ENCODE data around the gene MAML2.
A peak's percentile ranks its signal among the peaks of the same experiment; 100 is the strongest.

Gene MAML2

GRCh38 chr11:96095884-96096303 is 247.1 kb downstream of the MAML2 start:
- DNase-seq: no peak

GRCh38 chr11:96094156-96094555 is 248.8 kb downstream of the MAML2 start:
- DNase-seq: no peak

GRCh38 chr11:96092511-96092910 is 250.5 kb downstream of the MAML2 start:
- no peak for DNase-seq

GRCh38 chr11:96091476-96091875 is 251.5 kb downstream of the MAML2 start:
- no peak for DNase-seq

GRCh38 chr11:96090711-96091110 is 252.3 kb downstream of the MAML2 start:
- peak; percentile 76 for DNase-seq

GRCh38 chr11:96088914-96089313 is 254.1 kb downstream of the MAML2 start:
- no peak for DNase-seq

GRCh38 chr11:96086111-96086510 is 256.9 kb downstream of the MAML2 start:
- no peak for DNase-seq

GRCh38 chr11:96085319-96085930 is 257.6 kb downstream of the MAML2 start:
- DNase-seq: no peak

- no peak for DNase-seq
Measured at GRCh38 chr11:96084610-96085318, 258.2 kb downstream of the MAML2 start.

GRCh38 chr11:96082936-96083335 is 260.1 kb downstream of the MAML2 start:
- DNase-seq: no peak

GRCh38 chr11:96082002-96082899 is 260.7 kb downstream of the MAML2 start:
- DNase-seq: no peak

- no peak for DNase-seq
Measured at GRCh38 chr11:96081561-96081960, 261.4 kb downstream of the MAML2 start.

GRCh38 chr11:96079691-96080090 is 263.3 kb downstream of the MAML2 start:
- no peak for DNase-seq

- peak; percentile 40 for DNase-seq
Measured at GRCh38 chr11:96075532-96075959, 267.4 kb downstream of the MAML2 start.

- DNase-seq: no peak
Measured at GRCh38 chr11:96074551-96075310, 268.3 kb downstream of the MAML2 start.

GRCh38 chr11:96073536-96073935 is 269.5 kb downstream of the MAML2 start:
- DNase-seq: no peak

GRCh38 chr11:96072592-96072991 is 270.4 kb downstream of the MAML2 start:
- DNase-seq: no peak

- no peak for DNase-seq
Measured at GRCh38 chr11:96070453-96070852, 272.5 kb downstream of the MAML2 start.

- DNase-seq: no peak
Measured at GRCh38 chr11:96067160-96067559, 275.8 kb downstream of the MAML2 start.

GRCh38 chr11:96065379-96065778 is 277.6 kb downstream of the MAML2 start:
- DNase-seq: peak; percentile 77

GRCh38 chr11:96063886-96064285 is 279.1 kb downstream of the MAML2 start:
- no peak for DNase-seq

- DNase-seq: no peak
Measured at GRCh38 chr11:96063053-96063452, 279.9 kb downstream of the MAML2 start.

- DNase-seq: peak; percentile 74
Measured at GRCh38 chr11:96062134-96062533, 280.9 kb downstream of the MAML2 start.

Measured in fibroblast of skin of back (primary cell).